PC-9 (cell line): ENCODE results near the gene XIRP2. TPM values are rescaled to one million over a fixed set of nuclear protein-coding genes. Genes with fewer than 3 reads are reported as not detected.

ENCODE experiments used
- BruUV-seq: library from RNA; stranded (reverse); fragments of 400-500 nt; replicated peaks from 2 replicates; lab custom pipeline; 2021; lab: Mats Ljungman, UMichigan
- CTCF ChIA-PET: fragments of 300-600 bp; sonication (Branson Sonifier 250); formaldehyde crosslinking; loops from one replicate; lab custom pipeline; 2022; ENCODE audit warnings: antibody characterized with exemption; lab: Charles Lee
- POLR2A ChIA-PET: fragments of 300-600 bp; sonication (Branson Sonifier 250); formaldehyde crosslinking; loops from one replicate; lab custom pipeline; 2022; ENCODE audit warnings: antibody characterized with exemption; ENCODE audit not compliant: unreplicated experiment; lab: Charles Lee
- DNase-seq, 2 experiments: peaks; one replicate each; pipeline versions ENCODE4 v3.0.0 to v3.0.0-alpha.2; 2015 to 2022; ENCODE audit warnings: mixed read lengths in 1 of 2
- H2AFZ ChIP-seq: fragments of 200-600 bp; sonication (generic); 2 replicates; pipeline ENCODE4 v1.8.1; 2017; ENCODE audit warnings: antibody characterized with exemption
- H3F3A ChIP-seq: fragments of 200-600 bp; sonication (generic); 2 replicates; pipeline ENCODE4 v1.8.1; 2017; ENCODE audit warnings: antibody characterized with exemption, mild to moderate bottlenecking, low read depth; ENCODE audit not compliant: insufficient read depth
- H3K27ac ChIP-seq: fragments of 200-600 bp; sonication (generic); 2 replicates; pipeline ENCODE4 v1.6.1; 2016; ENCODE audit warnings: mixed run types
- H3K27me3 ChIP-seq: fragments of 200-600 bp; sonication (generic); 2 replicates; pipeline ENCODE4 v1.6.1; 2016; ENCODE audit warnings: low read depth, mixed run types; ENCODE audit not compliant: insufficient read depth
- H3K36me3 ChIP-seq: fragments of 200-600 bp; sonication (generic); 2 replicates; pipeline ENCODE4 v1.6.1; 2016; ENCODE audit warnings: low read depth, mixed run types
- H3K4me1 ChIP-seq: fragments of 200-600 bp; sonication (generic); replicated peaks from 2 replicates; pipeline ENCODE4 v1.6.1; 2016; ENCODE audit warnings: mixed run types; ENCODE audit not compliant: insufficient read depth
- H3K4me2 ChIP-seq: fragments of 200-600 bp; sonication (generic); 2 replicates; pipeline ENCODE4 v1.6.1; 2017; ENCODE audit warnings: mixed run types
- H3K4me3 ChIP-seq: fragments of 200-600 bp; sonication (generic); 2 replicates; pipeline ENCODE4 v1.6.1; 2016; ENCODE audit warnings: mixed run types
- H3K79me2 ChIP-seq: fragments of 200-600 bp; sonication (generic); 2 replicates; pipeline ENCODE4 v1.6.1; 2017; ENCODE audit warnings: low read depth, mixed run types
- H3K9me2 ChIP-seq: fragments of 200-600 bp; sonication (generic); 2 replicates; pipeline ENCODE4 v1.8.1; 2017; ENCODE audit warnings: mild to moderate bottlenecking; ENCODE audit not compliant: insufficient read depth
- H3K9me3 ChIP-seq: fragments of 200-600 bp; sonication (generic); 2 replicates; pipeline ENCODE4 v1.8.1; 2016; ENCODE audit warnings: low read depth; ENCODE audit not compliant: insufficient read depth
- H4K20me1 ChIP-seq: fragments of 200-600 bp; sonication (generic); 2 replicates; pipeline ENCODE4 v1.8.1; 2017; ENCODE audit not compliant: insufficient read depth
- EZH2 ChIP-seq: fragments of 200-600 bp; sonication (generic); IDR thresholded peaks from 2 replicates; pipeline ENCODE4 v1.8.0; 2017; ENCODE audit warnings: antibody characterized with exemption, low read depth
- intact Hi-C: fragments of 100-400 bp; cut with micrococcal nuclease; formaldehyde crosslinking; loops from one replicate; pipeline ENCODE4 v1.10.0; 2022; ENCODE audit not compliant: unreplicated experiment
- total RNA-seq: library from RNA; stranded (reverse); gene quantifications from 2 replicates; pipeline ENCODE4 v1.2.3, GENCODE V29; 2021
- TF ChIP-seq, protein P1 (sequence below): fragments of 200-600 bp; sonication (generic); conservative IDR thresholded peaks from 2 replicates; pipeline ENCODE4 v1.6.1; 2017; ENCODE audit warnings: mixed run types, antibody characterized with exemption, mild to moderate bottlenecking, moderate library complexity

The XIRP2 gene
- total RNA-seq, 1 experiment from 2014 or later: not detected

DNA sequence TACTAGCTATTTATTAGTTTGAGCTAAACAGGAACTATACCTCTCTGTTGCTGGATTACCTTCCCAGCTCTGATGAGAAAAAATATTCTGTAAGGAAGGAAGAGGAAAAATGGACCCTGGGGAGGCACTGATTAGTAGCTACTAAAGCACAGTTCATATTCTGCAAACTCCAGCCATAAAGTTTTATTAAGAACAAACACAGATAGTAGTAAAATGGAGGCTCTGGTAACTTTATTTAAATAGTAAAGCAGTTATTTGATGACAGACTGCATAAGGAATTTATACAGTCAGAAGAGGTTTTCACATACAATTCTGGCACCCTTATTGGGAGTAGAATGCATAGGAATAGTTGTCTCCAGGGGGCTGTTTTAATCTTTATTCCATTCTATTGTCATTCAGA is 84.1 kb downstream of the XIRP2 start:
- H3K27ac ChIP-seq: no peak overlapping the region
- no peak overlapping the region for H3K4me2 ChIP-seq
- no peaks in the 10 kb centered on the region for H4K20me1 ChIP-seq
- no peaks in the 10 kb centered on the region for H3K9me2 ChIP-seq
- H3K4me1 ChIP-seq: no peaks in the 10 kb centered on the region
- POLR2A ChIA-PET: no interaction called here
- TF ChIP-seq EZH2: no peak
- TF ChIP-seq, protein P1, sequence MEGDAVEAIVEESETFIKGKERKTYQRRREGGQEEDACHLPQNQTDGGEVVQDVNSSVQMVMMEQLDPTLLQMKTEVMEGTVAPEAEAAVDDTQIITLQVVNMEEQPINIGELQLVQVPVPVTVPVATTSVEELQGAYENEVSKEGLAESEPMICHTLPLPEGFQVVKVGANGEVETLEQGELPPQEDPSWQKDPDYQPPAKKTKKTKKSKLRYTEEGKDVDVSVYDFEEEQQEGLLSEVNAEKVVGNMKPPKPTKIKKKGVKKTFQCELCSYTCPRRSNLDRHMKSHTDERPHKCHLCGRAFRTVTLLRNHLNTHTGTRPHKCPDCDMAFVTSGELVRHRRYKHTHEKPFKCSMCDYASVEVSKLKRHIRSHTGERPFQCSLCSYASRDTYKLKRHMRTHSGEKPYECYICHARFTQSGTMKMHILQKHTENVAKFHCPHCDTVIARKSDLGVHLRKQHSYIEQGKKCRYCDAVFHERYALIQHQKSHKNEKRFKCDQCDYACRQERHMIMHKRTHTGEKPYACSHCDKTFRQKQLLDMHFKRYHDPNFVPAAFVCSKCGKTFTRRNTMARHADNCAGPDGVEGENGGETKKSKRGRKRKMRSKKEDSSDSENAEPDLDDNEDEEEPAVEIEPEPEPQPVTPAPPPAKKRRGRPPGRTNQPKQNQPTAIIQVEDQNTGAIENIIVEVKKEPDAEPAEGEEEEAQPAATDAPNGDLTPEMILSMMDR: no peak
- H3K36me3 ChIP-seq: no peaks in the 10 kb centered on the region
- no peaks in the 10 kb centered on the region for H3K27me3 ChIP-seq
- CTCF ChIA-PET: no interaction called here
- no peak for DNase-seq
- H2AFZ ChIP-seq: no peak overlapping the region
- no peaks in the 10 kb centered on the region for H3K9me3 ChIP-seq
- no peak overlapping the region for H3K4me3 ChIP-seq
- no peaks in the 10 kb centered on the region for H3K79me2 ChIP-seq
- BruUV-seq: no TSS peak
- H3F3A ChIP-seq: no peaks in the 10 kb centered on the region
- intact Hi-C loops: no loop called here

DNA sequence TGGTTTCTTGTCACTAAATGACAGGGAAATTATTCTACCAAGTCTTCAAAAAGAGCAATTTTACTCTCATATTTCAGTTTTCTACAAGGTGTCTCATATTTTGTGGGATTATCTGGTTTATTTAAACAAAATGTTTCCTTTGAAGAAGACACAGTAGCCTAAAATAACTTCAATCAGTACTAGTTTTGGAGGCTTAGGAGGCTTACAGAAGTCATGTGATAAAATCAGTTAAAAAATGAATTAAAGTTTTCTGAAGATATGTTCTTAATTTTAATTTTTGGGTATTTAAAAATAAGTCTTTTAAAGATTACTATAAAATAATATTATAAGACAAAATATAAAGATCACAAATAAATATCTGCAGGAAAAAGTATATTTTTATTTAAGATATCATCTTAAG is 95.9 kb downstream of the XIRP2 start:
- ChIA-PET POLR2A (no interaction called here), CTCF (no interaction called here)
- H3K4me3 ChIP-seq: no peak overlapping the region
- no peaks in the 10 kb centered on the region for H3K36me3 ChIP-seq
- H3K27ac ChIP-seq: no peak overlapping the region
- no peak for DNase-seq
- H2AFZ ChIP-seq: no peak overlapping the region
- no peaks in the 10 kb centered on the region for H3K9me2 ChIP-seq
- no peaks in the 10 kb centered on the region for H4K20me1 ChIP-seq
- H3K4me1 ChIP-seq: no peaks in the 10 kb centered on the region
- intact Hi-C loops: no loop called here
- no peaks in the 10 kb centered on the region for H3K79me2 ChIP-seq
- BruUV-seq: no TSS peak
- H3K9me3 ChIP-seq: no peaks in the 10 kb centered on the region
- no peaks in the 10 kb centered on the region for H3F3A ChIP-seq
- TF ChIP-seq, protein P1: no peak
- no peak for TF ChIP-seq EZH2
- H3K27me3 ChIP-seq: no peaks in the 10 kb centered on the region
- H3K4me2 ChIP-seq: no peak overlapping the region

DNA sequence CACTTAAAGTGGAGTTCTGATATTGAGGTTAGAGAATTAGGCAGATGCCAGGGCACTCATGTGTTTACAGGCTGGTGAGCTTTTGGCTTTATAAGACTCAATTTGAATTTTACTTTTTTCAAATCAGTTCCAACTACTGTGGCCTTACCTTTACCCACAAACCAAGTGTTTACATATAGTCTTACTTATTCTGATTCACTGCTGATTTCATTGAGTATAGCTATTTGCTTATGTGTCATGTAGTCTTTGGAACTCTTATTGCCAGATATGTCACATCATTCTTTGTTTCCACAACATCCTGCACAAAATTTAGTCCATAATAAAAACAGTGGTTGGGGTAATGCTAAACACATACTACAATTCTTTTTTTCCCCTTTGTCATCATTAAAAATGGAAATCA is 96.5 kb downstream of the XIRP2 start:
- CTCF ChIA-PET: no interaction called here
- no TSS peak for BruUV-seq

More for the DNA sequence above, 96.5 kb downstream of the XIRP2 start:
- no peaks in the 10 kb centered on the region for H3K27me3 ChIP-seq
- no peak overlapping the region for H3K4me2 ChIP-seq
- no peak overlapping the region for H3K27ac ChIP-seq
- no peak overlapping the region for H2AFZ ChIP-seq
- no peaks in the 10 kb centered on the region for H3K9me2 ChIP-seq
- DNase-seq: no peak
- H3K9me3 ChIP-seq: no peaks in the 10 kb centered on the region
- TF ChIP-seq, protein P1: no peak
- TF ChIP-seq EZH2: no peak
- no peaks in the 10 kb centered on the region for H3F3A ChIP-seq
- intact Hi-C loops: no loop called here
- no peaks in the 10 kb centered on the region for H3K79me2 ChIP-seq
- no peak overlapping the region for H3K4me3 ChIP-seq
- POLR2A ChIA-PET: no interaction called here
- H3K4me1 ChIP-seq: no peaks in the 10 kb centered on the region
- H4K20me1 ChIP-seq: no peaks in the 10 kb centered on the region
- no peaks in the 10 kb centered on the region for H3K36me3 ChIP-seq
